Upper lobe of right lung (tissue), 1 donor: ENCODE measurements around the gene SEC11C. TPM values are rescaled to one million over a fixed set of nuclear protein-coding genes. Genes with fewer than 3 reads are reported as not detected.

Source experiments
- ATAC-seq: fragments of 200-7000 bp; cut with Tn5 transposase; one replicate; pipeline ENCODE4 v1.9.1; 2020; ENCODE audit warnings: mild to moderate bottlenecking, moderate library complexity
- DNase-seq: peaks from one replicate; pipeline ENCODE4 v3.0.0-alpha.2; 2020
- H3K27ac ChIP-seq: fragments of 200-600 bp; one replicate; pipeline ENCODE4 v1.8.0; 2022
- H3K27me3 ChIP-seq: fragments of 200-600 bp; one replicate; pipeline ENCODE4 v1.8.0; 2022; ENCODE audit warnings: mild to moderate bottlenecking
- H3K36me3 ChIP-seq: fragments of 200-600 bp; one replicate; pipeline ENCODE4 v1.8.0; 2022
- H3K4me1 ChIP-seq: fragments of 200-600 bp; one replicate; pipeline ENCODE4 v1.8.0; 2022
- H3K4me3 ChIP-seq: fragments of 200-600 bp; one replicate; pipeline ENCODE4 v1.8.0; 2022; ENCODE audit warnings: mild to moderate bottlenecking
- H3K9me3 ChIP-seq: fragments of 200-600 bp; one replicate; pipeline ENCODE4 v1.8.0; 2022
- intact Hi-C: fragments of 100-400 bp; cut with DNase I; formaldehyde crosslinking; loops from one replicate; pipeline ENCODE4 v1.11.0; 2022
- total RNA-seq: library from RNA; stranded (reverse); fragmentation: NEBNext Ultra II Directional; extraction: Animal tissue kit (Norgen Biotek cat#: 25700); gene quantifications from one replicate; pipeline ENCODE4 v1.2.1, GENCODE V29; 2021
- TF ChIP-seq, protein P1 (sequence below): fragments of 200-600 bp; IDR thresholded peaks from one replicate; pipeline ENCODE4 v1.8.0; 2022; ENCODE audit warnings: antibody characterized with exemption
- donor health status: DM: no; HTN: yes; CAD: no; lungs with severe emphysema.

The SEC11C gene
- total RNA-seq, 1 donor from 2014 or later: 66.8 TPM

DNA sequence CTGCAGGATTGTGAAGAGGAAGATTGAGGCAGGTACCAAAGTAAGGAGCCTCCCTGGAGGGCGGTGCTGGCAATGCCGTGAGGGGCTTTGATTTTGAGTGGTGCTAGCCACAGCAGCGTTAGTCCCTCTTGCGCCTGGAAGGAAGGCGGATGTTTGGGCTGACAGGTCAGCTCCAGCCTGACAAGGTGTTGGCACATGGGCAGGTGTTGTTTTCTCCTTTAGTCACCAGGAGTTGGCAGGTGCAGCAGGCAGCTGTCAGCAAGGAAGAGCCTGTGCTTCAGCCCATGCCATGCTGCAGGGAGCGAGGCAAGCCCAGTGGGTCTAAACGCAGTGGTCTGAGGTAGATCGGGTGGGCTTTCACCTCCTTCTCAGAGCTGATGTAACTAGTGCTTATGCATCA is 8.5 kb downstream of the SEC11C start:
- no peak for DNase-seq
- peaks cover 20% of the 10 kb centered on the region for H3K36me3 ChIP-seq
- no peaks in the 10 kb centered on the region for H3K27me3 ChIP-seq
- ATAC-seq: peak; percentile 13
- intact Hi-C loops: no loop called here
- no peaks in the 10 kb centered on the region for H3K4me1 ChIP-seq
- H3K9me3 ChIP-seq: no peaks in the 10 kb centered on the region
- TF ChIP-seq, protein P1, sequence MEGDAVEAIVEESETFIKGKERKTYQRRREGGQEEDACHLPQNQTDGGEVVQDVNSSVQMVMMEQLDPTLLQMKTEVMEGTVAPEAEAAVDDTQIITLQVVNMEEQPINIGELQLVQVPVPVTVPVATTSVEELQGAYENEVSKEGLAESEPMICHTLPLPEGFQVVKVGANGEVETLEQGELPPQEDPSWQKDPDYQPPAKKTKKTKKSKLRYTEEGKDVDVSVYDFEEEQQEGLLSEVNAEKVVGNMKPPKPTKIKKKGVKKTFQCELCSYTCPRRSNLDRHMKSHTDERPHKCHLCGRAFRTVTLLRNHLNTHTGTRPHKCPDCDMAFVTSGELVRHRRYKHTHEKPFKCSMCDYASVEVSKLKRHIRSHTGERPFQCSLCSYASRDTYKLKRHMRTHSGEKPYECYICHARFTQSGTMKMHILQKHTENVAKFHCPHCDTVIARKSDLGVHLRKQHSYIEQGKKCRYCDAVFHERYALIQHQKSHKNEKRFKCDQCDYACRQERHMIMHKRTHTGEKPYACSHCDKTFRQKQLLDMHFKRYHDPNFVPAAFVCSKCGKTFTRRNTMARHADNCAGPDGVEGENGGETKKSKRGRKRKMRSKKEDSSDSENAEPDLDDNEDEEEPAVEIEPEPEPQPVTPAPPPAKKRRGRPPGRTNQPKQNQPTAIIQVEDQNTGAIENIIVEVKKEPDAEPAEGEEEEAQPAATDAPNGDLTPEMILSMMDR: no peak
- no peak overlapping the region for H3K27ac ChIP-seq
- no peak overlapping the region for H3K4me3 ChIP-seq

DNA sequence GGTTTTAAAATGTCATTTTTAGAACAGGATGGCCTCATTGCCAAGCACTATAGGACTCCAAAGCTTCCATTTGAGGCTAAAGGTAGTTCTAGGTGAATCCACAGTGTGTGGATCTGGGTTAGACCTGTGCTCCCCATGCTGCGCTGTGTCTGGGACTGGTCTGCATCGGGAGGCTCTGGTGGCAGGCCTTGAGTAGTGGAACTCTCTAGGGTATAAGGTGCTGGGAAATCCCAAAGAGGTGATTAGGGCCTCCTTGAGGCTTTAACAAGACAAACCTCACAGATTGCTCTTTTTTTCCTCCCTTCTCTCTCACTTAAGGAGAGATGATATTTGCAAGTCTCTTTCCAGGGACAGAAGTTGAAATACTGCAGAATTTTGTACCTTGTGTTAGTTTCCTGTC is 9.3 kb downstream of the SEC11C start:
- TF ChIP-seq, protein P1: no peak
- DNase-seq: no peak
- Histone ChIP-seq H3K27me3 (no peaks in the 10 kb centered on the region), H3K4me1 (no peaks in the 10 kb centered on the region), H3K36me3 (peaks cover 28% of the 10 kb centered on the region), H3K4me3 (no peak overlapping the region), H3K27ac (no peak overlapping the region), H3K9me3 (no peaks in the 10 kb centered on the region)
- intact Hi-C loops: no loop called here
- no peak for ATAC-seq

DNA sequence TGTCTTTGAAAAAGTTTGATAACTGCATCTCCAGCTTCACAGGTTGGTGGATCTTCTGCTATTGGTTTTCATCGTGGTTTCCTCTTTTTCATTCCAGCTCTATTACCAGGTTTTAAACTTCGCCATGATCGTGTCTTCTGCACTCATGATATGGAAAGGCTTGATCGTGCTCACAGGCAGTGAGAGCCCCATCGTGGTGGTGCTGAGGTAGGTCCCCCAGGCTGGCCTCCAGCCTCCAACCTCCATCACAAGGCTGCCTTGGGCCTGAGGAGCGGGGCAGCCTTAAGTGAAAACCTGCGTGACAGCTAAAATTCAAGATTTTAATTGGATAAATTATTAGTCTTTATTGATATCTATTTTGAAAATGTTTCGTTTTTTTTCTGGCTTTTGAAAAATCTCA is 9.7 kb downstream of the SEC11C start:
- TF ChIP-seq, protein P1: no peak
- Histone ChIP-seq H3K36me3 (peaks cover 32% of the 10 kb centered on the region), H3K27me3 (no peaks in the 10 kb centered on the region), H3K27ac (no peak overlapping the region), H3K4me1 (no peaks in the 10 kb centered on the region), H3K4me3 (no peak overlapping the region), H3K9me3 (no peaks in the 10 kb centered on the region)
- DNase-seq (no peak), ATAC-seq (no peak)
- intact Hi-C loops: no loop called here

DNA sequence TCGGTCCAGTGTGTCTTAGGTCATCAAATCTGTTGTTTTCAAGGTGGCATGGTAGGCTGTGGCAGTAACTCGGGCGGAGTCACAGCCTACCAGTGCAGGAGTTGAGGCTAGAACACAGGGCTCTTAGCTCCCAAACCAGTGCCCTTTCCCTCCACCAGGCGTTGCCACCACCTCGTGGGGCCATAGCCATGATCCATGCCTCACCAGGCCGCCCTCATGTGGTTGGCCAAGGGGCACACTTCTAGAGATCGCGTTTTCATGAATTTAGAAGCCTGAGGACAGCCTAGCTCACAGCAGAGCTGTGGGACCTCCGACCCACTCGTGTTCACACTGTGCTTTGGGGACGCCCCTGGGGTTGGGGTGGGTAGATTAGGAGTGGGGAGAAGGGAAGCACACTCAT is 10.6 kb downstream of the SEC11C start:
- H3K4me1 ChIP-seq: no peaks in the 10 kb centered on the region
- TF ChIP-seq, protein P1: no peak
- intact Hi-C loops: no loop called here
- H3K36me3 ChIP-seq: peaks cover 37% of the 10 kb centered on the region
- H3K9me3 ChIP-seq: no peaks in the 10 kb centered on the region
- ATAC-seq (no peak), DNase-seq (no peak)
- no peak overlapping the region for H3K4me3 ChIP-seq
- no peak overlapping the region for H3K27ac ChIP-seq
- no peaks in the 10 kb centered on the region for H3K27me3 ChIP-seq

DNA sequence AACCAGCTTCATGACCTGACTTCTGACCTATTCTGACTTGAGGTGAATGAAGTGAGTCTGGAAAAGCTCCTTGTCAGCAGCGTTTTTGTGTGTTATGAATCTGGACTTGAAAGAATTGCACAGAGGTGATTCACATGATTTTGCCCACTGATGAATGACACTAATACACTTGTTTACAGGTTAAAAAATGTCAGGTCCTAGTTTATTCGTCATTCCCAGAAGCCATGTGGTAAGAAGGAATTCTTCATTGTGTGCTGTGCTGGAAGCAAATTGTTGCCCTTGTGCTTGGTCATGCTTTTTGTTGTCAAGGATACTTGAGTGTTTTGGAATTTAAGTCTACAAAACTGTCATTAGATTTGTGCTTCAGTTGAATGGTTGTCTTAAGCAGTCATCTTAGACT is 15.5 kb downstream of the SEC11C start:
- ATAC-seq (no peak), DNase-seq (no peak)
- intact Hi-C loops: no loop called here

More for the DNA sequence above, 15.5 kb downstream of the SEC11C start:
- Histone ChIP-seq H3K4me1 (no peaks in the 10 kb centered on the region), H3K9me3 (no peaks in the 10 kb centered on the region), H3K27ac (no peak overlapping the region), H3K36me3 (peaks cover 75% of the 10 kb centered on the region), H3K27me3 (no peaks in the 10 kb centered on the region), H3K4me3 (no peak overlapping the region)
- TF ChIP-seq, protein P1: no peak
